ENCODE results near the gene PGLYRP3. TPM values are rescaled to one million over a fixed set of nuclear protein-coding genes. Genes with fewer than 3 reads are reported as not detected.

The PGLYRP3 gene
- total and polyA plus RNA-seq, 2 donors (not counting 3 experiments of a cell fraction or from before 2014, with no cell fraction given): not detected

GRCh38 chr1:153260585-153261280 lies 52.0 kb downstream of the PGLYRP3 start:
- Histone ChIP-seq H3K4me1 (ENCODE audit: control insufficient read depth, extremely low read depth, insufficient read depth, low read length) (no peaks in the 10 kb centered on the region), H3K9ac (replicated peaks; ENCODE audit: extremely low read depth, insufficient read depth, low read length) (no peak overlapping the region), H4K20me1 (replicated peaks; ENCODE audit: control insufficient read depth, extremely low read depth, insufficient read depth, low read length) (no peaks in the 10 kb centered on the region), H3K27ac (ENCODE audit: insufficient read depth, low read depth, low read length) (no peak overlapping the region), H3K9me3 (replicated peaks; ENCODE audit: control insufficient read depth, insufficient read depth, low read length) (no peaks in the 10 kb centered on the region), H3K36me3 (ENCODE audit: control insufficient read depth in 2 of 2, extremely low read depth in 1 of 2, insufficient read depth in 2 of 2, low read length in 2 of 2) (no peaks in the 10 kb centered on the region), H2AFZ (ENCODE audit: low read depth, low read length) (no peak overlapping the region), H3K9me1 (replicated peaks; ENCODE audit: control insufficient read depth, extremely low read depth, insufficient read depth, low read length) (peaks cover 2% of the 10 kb centered on the region), H3K79me2 (ENCODE audit: control insufficient read depth, insufficient read depth, low read length) (no peaks in the 10 kb centered on the region), H3K4me3 (replicated peaks in 1 of 3; ENCODE audit: insufficient read depth in 1 of 3, low read depth in 1 of 3, low read length in 3 of 3) (peak overlapping the region in 1 of 3 experiments; percentile 13), H3K4me2 (ENCODE audit: insufficient read depth, low read length) (no peak overlapping the region), H3K27me3 (ENCODE audit: control insufficient read depth in 2 of 2, insufficient read depth in 2 of 2, low read length in 2 of 2) (peaks cover 36 to 53% of the 10 kb centered on the region in 2 experiments)
- dilution Hi-C loops (cut with MboI; ENCODE audit: extremely low pct_ligation_motif_present, low sequenced_read_pairs): no loop called here
- no TSS peak for BruUV-seq (replicated peaks)
- no peak for DNase-seq (ENCODE audit: low read depth, low spot score)
- POLR2A ChIA-PET: no interaction called here
- FAIRE-seq: no peak
- CTCF ChIA-PET: no interaction called here
- no peak for TF ChIP-seq POLR2AphosphoS5 (IDR thresholded peaks at IDR 0.05; ENCODE audit: insufficient read depth, low read depth, low read length)
- TF ChIP-seq GATA2 (IDR thresholded peaks at IDR 0.05; ENCODE audit: insufficient read depth, insufficient read length, low read depth, low read length): no peak
- no peak for TF ChIP-seq JUN (IDR thresholded peaks at IDR 0.05; ENCODE audit: borderline replicate concordance, insufficient read depth, insufficient read length, low read depth)
- TF ChIP-seq CTCF (IDR thresholded peaks at IDR 0.05; ENCODE audit: extremely low read depth in 1 of 2, insufficient read depth in 1 of 2, low read depth in 1 of 2, low read length in 2 of 2): no peak
- TF ChIP-seq MAX (IDR thresholded peaks at IDR 0.05; ENCODE audit: insufficient read depth, insufficient read length): no peak
- peak; percentile 93 for TF ChIP-seq EZH2 (IDR thresholded peaks at IDR 0.05; ENCODE audit: borderline replicate concordance, low read depth, low read length, severe bottlenecking)
- intact Hi-C loops (cut with micrococcal nuclease): no loop called here
